ENCODE data around the gene UNCX.
"Not testable (repeated sequence)": the region's sequence is repeated elsewhere in the genome, so short reads cannot be mapped to it uniquely, and the experiment has no call there.

The UNCX gene

GRCh38 chr7:1253681-1254181, 21.1 kb downstream of the UNCX start:
- Histone ChIP-seq H3K9ac (ENCODE audit: low read length in 2 of 2) (no peak overlapping the region), H3K9me3 (ENCODE audit: control insufficient read depth in 2 of 2, low read length in 2 of 2) (no peaks in the 10 kb centered on the region), H3K4me3 (ENCODE audit: low read length in 2 of 2) (no peak overlapping the region), H3K36me3 (ENCODE audit: control insufficient read depth in 2 of 2, insufficient read depth in 2 of 2, low read length in 2 of 2) (no peaks in the 10 kb centered on the region), H3K4me1 (ENCODE audit: control insufficient read depth, insufficient read depth, low read length) (no peaks in the 10 kb centered on the region), H3K27me3 (ENCODE audit: control insufficient read depth in 1 of 2, insufficient read depth in 2 of 2, low read length in 2 of 2) (peaks cover 52 to 60% of the 10 kb centered on the region in 2 donors), H3K27ac (ENCODE audit: low read length) (no peak overlapping the region)

DNA sequence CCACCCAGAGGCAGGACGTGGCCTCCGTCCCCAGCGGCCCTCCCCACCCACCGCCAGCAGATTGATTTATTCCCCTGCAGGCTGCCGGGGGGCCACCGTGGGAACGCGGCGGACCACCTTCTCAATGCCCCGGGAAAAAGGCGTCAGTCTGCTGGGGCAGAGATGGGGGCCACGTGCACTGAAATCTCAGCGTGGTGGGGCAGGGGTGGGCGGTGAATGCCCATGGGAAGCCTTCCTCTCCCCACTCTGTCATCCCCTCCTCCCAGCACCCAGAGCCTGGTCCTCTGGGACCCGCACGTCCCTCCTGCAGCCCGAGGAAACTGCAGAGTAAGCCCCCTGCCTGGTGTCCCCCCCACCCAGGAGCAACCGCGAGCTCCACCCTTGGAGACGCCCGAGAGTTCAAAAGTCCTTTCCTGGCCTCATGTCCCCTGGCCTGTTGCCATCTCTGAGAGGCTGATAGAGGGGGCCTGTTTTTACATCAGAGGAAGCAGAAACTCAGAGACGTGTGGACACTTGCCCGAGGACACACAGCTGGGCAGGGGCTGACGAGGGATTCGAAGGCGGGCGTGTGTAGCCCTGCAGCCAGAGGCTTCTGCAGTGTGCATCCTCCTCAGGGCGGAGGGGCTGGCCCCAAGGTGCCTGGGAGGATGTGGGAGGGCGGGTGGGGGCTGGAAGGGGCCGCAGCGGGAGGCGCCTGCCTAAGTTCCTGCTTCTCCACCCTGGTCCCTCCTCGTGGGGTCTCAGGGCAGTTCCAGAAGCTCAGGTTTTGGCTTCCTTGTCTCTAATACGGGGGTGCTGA, 21.8 kb downstream of the UNCX start:
- Histone ChIP-seq H3K36me3 (ENCODE audit: control insufficient read depth in 2 of 2, insufficient read depth in 2 of 2, low read length in 2 of 2) (no peaks in the 10 kb centered on the region), H3K9ac (ENCODE audit: low read length in 2 of 2) (no peak overlapping the region), H3K9me3 (ENCODE audit: control insufficient read depth in 2 of 2, low read length in 2 of 2) (no peaks in the 10 kb centered on the region), H3K27me3 (ENCODE audit: control insufficient read depth in 1 of 2, insufficient read depth in 2 of 2, low read length in 2 of 2) (peaks cover 50 to 57% of the 10 kb centered on the region in 2 donors), H3K27ac (ENCODE audit: low read length) (no peak overlapping the region), H3K4me1 (ENCODE audit: control insufficient read depth, insufficient read depth, low read length) (no peaks in the 10 kb centered on the region), H3K4me3 (ENCODE audit: low read length in 2 of 2) (no peak overlapping the region)

DNA sequence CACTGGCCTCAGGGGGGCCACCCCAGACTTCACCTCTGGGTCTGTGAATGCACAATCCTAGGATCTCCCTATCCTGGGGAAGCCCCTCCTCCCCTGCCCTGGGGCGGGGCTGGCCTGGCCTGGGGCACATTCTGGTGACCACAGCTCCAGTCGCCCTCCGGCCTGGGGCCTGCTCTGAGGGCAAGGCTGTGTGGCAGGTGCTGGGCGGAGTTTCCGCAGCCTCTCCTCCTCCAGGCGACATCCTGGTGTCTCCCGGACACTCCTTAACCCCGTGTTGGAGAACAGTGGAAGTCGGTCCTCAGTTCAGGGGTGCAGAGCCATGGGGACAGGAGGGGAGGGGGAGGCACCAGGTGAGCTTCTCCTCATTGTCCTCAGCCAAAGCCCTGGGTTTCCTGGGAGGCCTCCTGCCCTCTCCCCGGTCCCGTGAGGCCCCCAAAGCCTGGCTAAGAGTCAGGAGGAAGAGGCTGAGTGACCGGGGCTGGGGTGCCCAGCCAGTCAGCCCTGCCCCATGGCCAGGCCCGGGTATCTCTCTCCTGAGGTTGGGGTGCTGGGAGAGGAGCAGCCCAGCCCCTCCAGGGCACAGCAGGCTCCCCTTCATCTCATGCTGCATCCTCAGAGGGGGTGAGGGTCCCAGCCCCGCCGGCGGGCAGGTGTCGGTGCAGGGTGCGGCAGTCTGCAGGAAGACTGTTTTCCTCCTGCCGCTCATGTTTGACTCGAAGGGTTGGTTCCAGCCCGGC, 22.6 kb downstream of the UNCX start:
- Histone ChIP-seq H3K4me1 (ENCODE audit: control insufficient read depth, insufficient read depth, low read length) (no peaks in the 10 kb centered on the region), H3K9ac (ENCODE audit: low read length in 2 of 2) (no peak overlapping the region), H3K27me3 (ENCODE audit: control insufficient read depth in 1 of 2, insufficient read depth in 2 of 2, low read length in 2 of 2) (peaks cover 48 to 52% of the 10 kb centered on the region in 2 donors), H3K36me3 (ENCODE audit: control insufficient read depth in 2 of 2, insufficient read depth in 2 of 2, low read length in 2 of 2) (no peaks in the 10 kb centered on the region), H3K4me3 (ENCODE audit: low read length in 2 of 2) (no peak overlapping the region), H3K9me3 (ENCODE audit: control insufficient read depth in 2 of 2, low read length in 2 of 2) (no peaks in the 10 kb centered on the region), H3K27ac (ENCODE audit: low read length) (no peak overlapping the region)

- H3K27ac ChIP-seq (ENCODE audit: low read length) = no peak overlapping the region
- no peaks in the 10 kb centered on the region for H3K36me3 ChIP-seq (ENCODE audit: control insufficient read depth in 2 of 2, insufficient read depth in 2 of 2, low read length in 2 of 2)
- H3K27me3 ChIP-seq (ENCODE audit: control insufficient read depth in 1 of 2, insufficient read depth in 2 of 2, low read length in 2 of 2) = peaks cover 45 to 51% of the 10 kb centered on the region in 2 donors
- no peak overlapping the region for H3K4me3 ChIP-seq (ENCODE audit: low read length in 2 of 2)
- H3K9me3 ChIP-seq (ENCODE audit: control insufficient read depth in 2 of 2, low read length in 2 of 2) = no peaks in the 10 kb centered on the region
- no peaks in the 10 kb centered on the region for H3K4me1 ChIP-seq (ENCODE audit: control insufficient read depth, insufficient read depth, low read length)
- no peak overlapping the region for H3K9ac ChIP-seq (ENCODE audit: low read length in 2 of 2)
Observed at GRCh38 chr7:1255817-1256340, 23.2 kb downstream of the UNCX start.

- Histone ChIP-seq H3K9ac (ENCODE audit: low read length in 2 of 2) (no peak overlapping the region), H3K4me1 (ENCODE audit: control insufficient read depth, insufficient read depth, low read length) (no peaks in the 10 kb centered on the region), H3K36me3 (ENCODE audit: control insufficient read depth in 2 of 2, insufficient read depth in 2 of 2, low read length in 2 of 2) (no peaks in the 10 kb centered on the region), H3K27ac (ENCODE audit: low read length) (no peak overlapping the region), H3K27me3 (ENCODE audit: control insufficient read depth in 1 of 2, insufficient read depth in 2 of 2, low read length in 2 of 2) (peaks cover 43 to 46% of the 10 kb centered on the region in 2 donors), H3K4me3 (ENCODE audit: low read length in 2 of 2) (no peak overlapping the region), H3K9me3 (ENCODE audit: control insufficient read depth in 2 of 2, low read length in 2 of 2) (no peaks in the 10 kb centered on the region)
Observed at GRCh38 chr7:1256621-1257020, 23.9 kb downstream of the UNCX start.

- H3K9ac ChIP-seq (ENCODE audit: low read length in 2 of 2) = no peak overlapping the region
- peaks cover 39 to 40% of the 10 kb centered on the region in 2 donors for H3K27me3 ChIP-seq (ENCODE audit: control insufficient read depth in 1 of 2, insufficient read depth in 2 of 2, low read length in 2 of 2)
- no peaks in the 10 kb centered on the region for H3K36me3 ChIP-seq (ENCODE audit: control insufficient read depth in 2 of 2, insufficient read depth in 2 of 2, low read length in 2 of 2)
- no peak overlapping the region for H3K4me3 ChIP-seq (ENCODE audit: low read length in 2 of 2)
- no peak overlapping the region for H3K27ac ChIP-seq (ENCODE audit: low read length)
- no peaks in the 10 kb centered on the region for H3K4me1 ChIP-seq (ENCODE audit: control insufficient read depth, insufficient read depth, low read length)
- no peaks in the 10 kb centered on the region for H3K9me3 ChIP-seq (ENCODE audit: control insufficient read depth in 2 of 2, low read length in 2 of 2)
Observed at GRCh38 chr7:1257221-1257620, 24.5 kb downstream of the UNCX start.

GRCh38 chr7:1257863-1258262, 25.2 kb downstream of the UNCX start:
- Histone ChIP-seq H3K9ac (ENCODE audit: low read length in 2 of 2) (no peak overlapping the region), H3K27me3 (ENCODE audit: control insufficient read depth in 1 of 2, insufficient read depth in 2 of 2, low read length in 2 of 2) (peaks cover 34 to 36% of the 10 kb centered on the region in 2 donors), H3K9me3 (ENCODE audit: control insufficient read depth in 2 of 2, low read length in 2 of 2) (no peaks in the 10 kb centered on the region), H3K4me3 (ENCODE audit: low read length in 2 of 2) (no peak overlapping the region), H3K27ac (ENCODE audit: low read length) (no peak overlapping the region), H3K36me3 (ENCODE audit: control insufficient read depth in 2 of 2, insufficient read depth in 2 of 2, low read length in 2 of 2) (no peaks in the 10 kb centered on the region), H3K4me1 (ENCODE audit: control insufficient read depth, insufficient read depth, low read length) (no peaks in the 10 kb centered on the region)

DNA sequence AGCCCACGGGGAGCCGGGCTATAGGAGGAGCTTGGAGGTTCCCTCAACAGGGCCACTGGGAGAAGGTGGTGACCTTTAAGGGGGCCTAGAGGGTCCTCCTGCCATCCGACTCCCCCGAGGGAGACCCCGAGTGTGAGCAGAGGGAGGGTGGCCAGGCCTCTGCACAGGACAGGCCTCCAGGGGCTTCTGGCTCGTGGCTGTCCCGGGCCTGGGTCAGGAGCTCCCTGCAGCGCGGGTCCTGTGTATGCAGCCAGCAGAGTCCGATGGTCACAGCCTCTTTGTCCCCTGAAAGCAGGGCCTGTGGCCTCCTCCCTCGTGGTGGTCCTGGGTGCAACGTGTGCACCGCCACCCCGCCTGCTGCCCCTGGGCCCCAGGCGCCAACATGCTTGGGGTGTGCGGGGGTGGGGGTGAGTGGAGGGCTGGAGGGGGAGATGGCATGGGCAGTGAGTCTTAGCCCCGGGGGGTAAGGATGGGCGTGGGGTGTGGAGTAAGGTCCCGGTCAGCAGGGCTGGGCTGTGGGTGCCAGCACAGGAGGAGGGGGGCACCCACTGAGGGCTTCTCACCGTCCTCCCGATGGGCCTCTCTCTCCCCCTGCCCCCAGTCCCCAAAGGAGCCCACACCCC, 27.1 kb downstream of the UNCX start:
- H3K4me1 ChIP-seq (ENCODE audit: control insufficient read depth, insufficient read depth, low read length) = no peaks in the 10 kb centered on the region
- no peaks in the 10 kb centered on the region for H3K9me3 ChIP-seq (ENCODE audit: control insufficient read depth in 2 of 2, low read length in 2 of 2)
- peaks cover 26 to 30% of the 10 kb centered on the region in 2 donors for H3K27me3 ChIP-seq (ENCODE audit: control insufficient read depth in 1 of 2, insufficient read depth in 2 of 2, low read length in 2 of 2)
- no peak overlapping the region for H3K27ac ChIP-seq (ENCODE audit: low read length)
- H3K36me3 ChIP-seq (ENCODE audit: control insufficient read depth in 2 of 2, insufficient read depth in 2 of 2, low read length in 2 of 2) = no peaks in the 10 kb centered on the region
- H3K9ac ChIP-seq (ENCODE audit: low read length in 2 of 2) = no peak overlapping the region
- no peak overlapping the region for H3K4me3 ChIP-seq (ENCODE audit: low read length in 2 of 2)

GRCh38 chr7:1260244-1260635, 27.6 kb downstream of the UNCX start:
- H3K4me3 ChIP-seq (ENCODE audit: low read length in 2 of 2) = no peak overlapping the region
- peaks cover 24 to 30% of the 10 kb centered on the region in 2 donors for H3K27me3 ChIP-seq (ENCODE audit: control insufficient read depth in 1 of 2, insufficient read depth in 2 of 2, low read length in 2 of 2)

DNA sequence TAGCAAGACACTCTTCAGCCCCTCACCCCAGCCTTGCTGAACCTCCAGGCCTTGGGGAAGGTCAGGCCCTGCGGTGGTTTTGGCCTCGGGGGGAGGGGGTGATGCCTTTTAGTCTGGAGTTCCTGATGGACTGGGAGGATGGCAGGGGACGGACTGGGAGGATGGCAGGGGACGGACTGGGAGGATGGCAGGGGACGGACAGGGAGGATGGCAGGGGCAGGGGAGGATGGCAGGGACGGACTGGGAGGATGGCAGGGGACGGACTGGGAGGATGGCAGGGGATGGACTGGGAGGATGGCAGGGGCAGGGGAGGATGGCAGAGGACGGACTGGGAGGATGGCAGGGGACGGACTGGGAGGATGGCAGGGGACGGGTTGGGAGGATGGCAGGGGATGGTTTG, 28.4 kb downstream of the UNCX start:
- H3K27me3 ChIP-seq (ENCODE audit: control insufficient read depth in 1 of 2, insufficient read depth in 2 of 2, low read length in 2 of 2) = peaks cover 19 to 30% of the 10 kb centered on the region in 2 donors
- H3K9me3 ChIP-seq (ENCODE audit: control insufficient read depth in 2 of 2, low read length in 2 of 2); H3K36me3 ChIP-seq (ENCODE audit: control insufficient read depth in 2 of 2, insufficient read depth in 2 of 2, low read length in 2 of 2); H3K4me1 ChIP-seq (ENCODE audit: control insufficient read depth, insufficient read depth, low read length); H3K9ac ChIP-seq (ENCODE audit: low read length in 2 of 2); H3K27ac ChIP-seq (ENCODE audit: low read length); H3K4me3 ChIP-seq (ENCODE audit: low read length in 2 of 2): not testable (repeated sequence)

More at GRCh38 chr7:1260244-1260635, 27.6 kb downstream of the UNCX start:
- H3K4me1 ChIP-seq (ENCODE audit: control insufficient read depth, insufficient read depth, low read length) = no peaks in the 10 kb centered on the region
- H3K9ac ChIP-seq (ENCODE audit: low read length in 2 of 2) = no peak overlapping the region
- no peaks in the 10 kb centered on the region for H3K9me3 ChIP-seq (ENCODE audit: control insufficient read depth in 2 of 2, low read length in 2 of 2)
- no peak overlapping the region for H3K27ac ChIP-seq (ENCODE audit: low read length)
- no peaks in the 10 kb centered on the region for H3K36me3 ChIP-seq (ENCODE audit: control insufficient read depth in 2 of 2, insufficient read depth in 2 of 2, low read length in 2 of 2)

Data from stomach smooth muscle (tissue), 2 donors.